GM12878 (cell line): ENCODE results near the gene MGAT2. TPM values are rescaled to one million over a fixed set of nuclear protein-coding genes. Genes with fewer than 3 reads are reported as not detected.

ENCODE experiments used
- polyA plus RNA-seq, 11 experiments: library from polyadenylated mRNA; depleted of rRNA in 4 of 11; unstranded in 6 of 11; stranded (reverse) in 5 of 11; fragments of >200 nt; fragmentation: Nextera tagmentation in 4 of 11; fragmentation: Illumina TruSeq in 1 of 11; extraction: Ambion mirVana in 4 of 11; extraction: Trizol in 1 of 11; gene quantifications; 1 replicate in 1 of 11; 2 replicates in 10 of 11; pipeline versions ENCODE4 v1.2.1 to v1.2.3, GENCODE V29; 2011 to 2016; ENCODE audit warnings: inconsistent platforms in 2 of 11, missing spikeins in 2 of 11, low read depth in 1 of 11
- small RNA-seq: library from RNA; depleted of rRNA; stranded (forward); fragments of <200 nt; gene quantifications from one replicate; pipeline ENCODE3, GENCODE V24; 2014
- total RNA-seq, 4 experiments: library from RNA; depleted of rRNA in 3 of 4; stranded (reverse); fragments of >200 nt in 3 of 4; fragmentation: Illumina TruSeq in 1 of 4; extraction: Trizol in 1 of 4; gene quantifications; 2 replicates each; pipeline versions ENCODE4 v1.2.1 to v1.2.3, GENCODE V29; 2013 to 2021

The MGAT2 gene
- total and polyA plus RNA-seq, 10 of the 15 experiments (the other 5 are each of a cell fraction or from before 2014, with no cell fraction given): 0.03 to 51.8 (median 38.0) TPM; not detected in 1

Small RNAs within 50 kb of the gene (small RNA-seq; reads per million reads assigned to genes)
- gene AL139099.3 (not detected), gene AL139099.4 (not detected), gene RF00019 (not detected)

Other genes starting within 250 kb of the MGAT2 start
Only the 7 nearest of the 8 such genes appear.
- 4,733 and 4,923 TPM in 2 replicates for gene RPS29, start 34.4 kb upstream of the MGAT2 start, total RNA-seq (2014; rRNA removed)
- gene RPS29, start 34.4 kb upstream of the MGAT2 start, total RNA-seq (2014; rRNA removed; fragmentation: Illumina TruSeq; extraction: Trizol): 3,284 and 3,322 TPM in 2 replicates
- gene RPS29, start 34.4 kb upstream of the MGAT2 start, total RNA-seq (2021): 2,727 and 2,890 TPM in 2 replicates
- 3,967 and 5,760 TPM in 2 replicates for gene RPS29, start 34.4 kb upstream of the MGAT2 start, polyA plus RNA-seq (2011; rRNA removed)
- gene RPS29, start 34.4 kb upstream of the MGAT2 start, polyA plus RNA-seq (2014; fragmentation: Illumina TruSeq; extraction: Trizol): 3,829 and 3,986 TPM in 2 replicates
- gene RPS29, start 34.4 kb upstream of the MGAT2 start, polyA plus RNA-seq (2014; fragmentation: Nextera tagmentation; extraction: Ambion mirVana): 1,000 to 10,000 TPM; 7,374 to 7,763 TPM
- gene RPS29, start 34.4 kb upstream of the MGAT2 start, polyA plus RNA-seq (2014; rRNA removed): 10,815 and 11,432 TPM in 2 replicates
- gene RPS29, start 34.4 kb upstream of the MGAT2 start, polyA plus RNA-seq (2016; fragmentation: Nextera tagmentation; extraction: Ambion mirVana): 1,000 to 10,000 TPM; 2,685 to 2,702 TPM
- gene LRR1, start 21.9 kb upstream of the MGAT2 start, total RNA-seq (2014; rRNA removed): 54.0 and 66.4 TPM in 2 replicates
- 47.9 and 52.3 TPM in 2 replicates for gene LRR1, start 21.9 kb upstream of the MGAT2 start, total RNA-seq (2014; rRNA removed; fragmentation: Illumina TruSeq; extraction: Trizol)
- 46.7 and 48.9 TPM in 2 replicates for gene LRR1, start 21.9 kb upstream of the MGAT2 start, total RNA-seq (2021)
- gene LRR1, start 21.9 kb upstream of the MGAT2 start, polyA plus RNA-seq (2011; rRNA removed): 36.9 and 50.7 TPM in 2 replicates
- gene LRR1, start 21.9 kb upstream of the MGAT2 start, polyA plus RNA-seq (2014; fragmentation: Illumina TruSeq; extraction: Trizol): 41.2 and 50.3 TPM in 2 replicates
- gene LRR1, start 21.9 kb upstream of the MGAT2 start, polyA plus RNA-seq (2014; fragmentation: Nextera tagmentation; extraction: Ambion mirVana): 100 to 1,000 TPM in 1 of 2 experiments, 10 to 100 TPM in 1; 63.9 to 110 TPM
- gene LRR1, start 21.9 kb upstream of the MGAT2 start, polyA plus RNA-seq (2014; rRNA removed): 42.8 and 45.3 TPM in 2 replicates
- 10 to 100 TPM; 86.0 to 86.7 TPM for gene LRR1, start 21.9 kb upstream of the MGAT2 start, polyA plus RNA-seq (2016; fragmentation: Nextera tagmentation; extraction: Ambion mirVana)
- gene RPL36AL, start 173 bp upstream of the MGAT2 start, total RNA-seq (2014; rRNA removed): 260 and 320 TPM in 2 replicates
- gene RPL36AL, start 173 bp upstream of the MGAT2 start, total RNA-seq (2014; rRNA removed; fragmentation: Illumina TruSeq; extraction: Trizol): 549 and 554 TPM in 2 replicates
- 222 and 226 TPM in 2 replicates for gene RPL36AL, start 173 bp upstream of the MGAT2 start, total RNA-seq (2021)
- 230 and 328 TPM in 2 replicates for gene RPL36AL, start 173 bp upstream of the MGAT2 start, polyA plus RNA-seq (2011; rRNA removed)
- 618 and 667 TPM in 2 replicates for gene RPL36AL, start 173 bp upstream of the MGAT2 start, polyA plus RNA-seq (2014; fragmentation: Illumina TruSeq; extraction: Trizol)
- 1,000 to 10,000 TPM; 1,365 to 1,379 TPM for gene RPL36AL, start 173 bp upstream of the MGAT2 start, polyA plus RNA-seq (2014; fragmentation: Nextera tagmentation; extraction: Ambion mirVana)
- 397 and 441 TPM in 2 replicates for gene RPL36AL, start 173 bp upstream of the MGAT2 start, polyA plus RNA-seq (2014; rRNA removed)
- 100 to 1,000 TPM; 541 to 571 TPM for gene RPL36AL, start 173 bp upstream of the MGAT2 start, polyA plus RNA-seq (2016; fragmentation: Nextera tagmentation; extraction: Ambion mirVana)
- 12.6 and 14.0 TPM in 2 replicates for gene DNAAF2, start 14.4 kb downstream of the MGAT2 start, total RNA-seq (2014; rRNA removed)
- gene DNAAF2, start 14.4 kb downstream of the MGAT2 start, total RNA-seq (2014; rRNA removed; fragmentation: Illumina TruSeq; extraction: Trizol): 8.7 and 9.9 TPM in 2 replicates
- 10.5 and 12.0 TPM in 2 replicates for gene DNAAF2, start 14.4 kb downstream of the MGAT2 start, total RNA-seq (2021)
- gene DNAAF2, start 14.4 kb downstream of the MGAT2 start, polyA plus RNA-seq (2011; rRNA removed): 9.0 and 13.3 TPM in 2 replicates
- 10.3 and 12.4 TPM in 2 replicates for gene DNAAF2, start 14.4 kb downstream of the MGAT2 start, polyA plus RNA-seq (2014; fragmentation: Illumina TruSeq; extraction: Trizol)
- gene DNAAF2, start 14.4 kb downstream of the MGAT2 start, polyA plus RNA-seq (2014; fragmentation: Nextera tagmentation; extraction: Ambion mirVana): 1 to 10 TPM; 5.7 to 6.1 TPM
- 10.7 and 11.4 TPM in 2 replicates for gene DNAAF2, start 14.4 kb downstream of the MGAT2 start, polyA plus RNA-seq (2014; rRNA removed)
- gene DNAAF2, start 14.4 kb downstream of the MGAT2 start, polyA plus RNA-seq (2016; fragmentation: Nextera tagmentation; extraction: Ambion mirVana): 10 to 100 TPM; 21.2 to 24.7 TPM
- 37.6 and 39.3 TPM in 2 replicates for gene POLE2, start 67.4 kb downstream of the MGAT2 start, total RNA-seq (2014; rRNA removed)
- gene POLE2, start 67.4 kb downstream of the MGAT2 start, total RNA-seq (2014; rRNA removed; fragmentation: Illumina TruSeq; extraction: Trizol): 34.6 and 38.6 TPM in 2 replicates
- gene POLE2, start 67.4 kb downstream of the MGAT2 start, total RNA-seq (2021): 19.5 and 22.0 TPM in 2 replicates
- 36.5 and 41.9 TPM in 2 replicates for gene POLE2, start 67.4 kb downstream of the MGAT2 start, polyA plus RNA-seq (2011; rRNA removed)
- 45.6 and 53.7 TPM in 2 replicates for gene POLE2, start 67.4 kb downstream of the MGAT2 start, polyA plus RNA-seq (2014; fragmentation: Illumina TruSeq; extraction: Trizol)
- 10 to 100 TPM; 32.1 to 39.0 TPM for gene POLE2, start 67.4 kb downstream of the MGAT2 start, polyA plus RNA-seq (2014; fragmentation: Nextera tagmentation; extraction: Ambion mirVana)
- 27.2 and 31.7 TPM in 2 replicates for gene POLE2, start 67.4 kb downstream of the MGAT2 start, polyA plus RNA-seq (2014; rRNA removed)
- 10 to 100 TPM; 41.1 to 43.8 TPM for gene POLE2, start 67.4 kb downstream of the MGAT2 start, polyA plus RNA-seq (2016; fragmentation: Nextera tagmentation; extraction: Ambion mirVana)
- 0.34 and 0.65 TPM in 2 replicates for gene KLHDC1, start 72.3 kb downstream of the MGAT2 start, total RNA-seq (2014; rRNA removed)
- 0.83 and 0.98 TPM in 2 replicates for gene KLHDC1, start 72.3 kb downstream of the MGAT2 start, total RNA-seq (2014; rRNA removed; fragmentation: Illumina TruSeq; extraction: Trizol)
- 0.72 and 0.87 TPM in 2 replicates for gene KLHDC1, start 72.3 kb downstream of the MGAT2 start, total RNA-seq (2021)
- gene KLHDC1, start 72.3 kb downstream of the MGAT2 start, polyA plus RNA-seq (2011; rRNA removed): 0.37 and 0.71 TPM in 2 replicates
- 0.76 and 1.5 TPM in 2 replicates for gene KLHDC1, start 72.3 kb downstream of the MGAT2 start, polyA plus RNA-seq (2014; fragmentation: Illumina TruSeq; extraction: Trizol)
- under 1 TPM; 0.22 to 0.35 TPM for gene KLHDC1, start 72.3 kb downstream of the MGAT2 start, polyA plus RNA-seq (2014; fragmentation: Nextera tagmentation; extraction: Ambion mirVana)
- gene KLHDC1, start 72.3 kb downstream of the MGAT2 start, polyA plus RNA-seq (2014; rRNA removed): 0.50 and 0.61 TPM in 2 replicates
- under 1 TPM; 0.59 to 0.74 TPM for gene KLHDC1, start 72.3 kb downstream of the MGAT2 start, polyA plus RNA-seq (2016; fragmentation: Nextera tagmentation; extraction: Ambion mirVana)
- gene KLHDC2, start 147.4 kb downstream of the MGAT2 start, total RNA-seq (2014; rRNA removed): 43.9 and 45.0 TPM in 2 replicates
- gene KLHDC2, start 147.4 kb downstream of the MGAT2 start, total RNA-seq (2014; rRNA removed; fragmentation: Illumina TruSeq; extraction: Trizol): 23.9 and 25.0 TPM in 2 replicates
- gene KLHDC2, start 147.4 kb downstream of the MGAT2 start, total RNA-seq (2021): 20.5 and 21.8 TPM in 2 replicates
- gene KLHDC2, start 147.4 kb downstream of the MGAT2 start, polyA plus RNA-seq (2011; rRNA removed): 26.5 and 34.3 TPM in 2 replicates
- gene KLHDC2, start 147.4 kb downstream of the MGAT2 start, polyA plus RNA-seq (2014; fragmentation: Illumina TruSeq; extraction: Trizol): 18.0 and 24.5 TPM in 2 replicates
- 10 to 100 TPM in 1 of 2 experiments, 1 to 10 TPM in 1; 6.0 to 13.3 TPM for gene KLHDC2, start 147.4 kb downstream of the MGAT2 start, polyA plus RNA-seq (2014; fragmentation: Nextera tagmentation; extraction: Ambion mirVana)
- 20.7 and 22.4 TPM in 2 replicates for gene KLHDC2, start 147.4 kb downstream of the MGAT2 start, polyA plus RNA-seq (2014; rRNA removed)
- gene KLHDC2, start 147.4 kb downstream of the MGAT2 start, polyA plus RNA-seq (2016; fragmentation: Nextera tagmentation; extraction: Ambion mirVana): 10 to 100 TPM; 41.2 to 44.0 TPM